K562 treated with DMSO at 1 percent for 4 hours (cell line): ENCODE data around the gene TFG. TPM values are rescaled to one million over a fixed set of nuclear protein-coding genes. Genes with fewer than 3 reads are reported as not detected.

Experiments
- total RNA-seq: library from RNA; unstranded; fragments of 300-600 nt; gene quantifications from 2 replicates; pipeline ENCODE4 v1.2.3, GENCODE V29; 2022; ENCODE audit not compliant: insufficient read depth

The TFG gene
- 57.1 and 71.0 TPM in 2 replicates for total RNA-seq

DNA sequence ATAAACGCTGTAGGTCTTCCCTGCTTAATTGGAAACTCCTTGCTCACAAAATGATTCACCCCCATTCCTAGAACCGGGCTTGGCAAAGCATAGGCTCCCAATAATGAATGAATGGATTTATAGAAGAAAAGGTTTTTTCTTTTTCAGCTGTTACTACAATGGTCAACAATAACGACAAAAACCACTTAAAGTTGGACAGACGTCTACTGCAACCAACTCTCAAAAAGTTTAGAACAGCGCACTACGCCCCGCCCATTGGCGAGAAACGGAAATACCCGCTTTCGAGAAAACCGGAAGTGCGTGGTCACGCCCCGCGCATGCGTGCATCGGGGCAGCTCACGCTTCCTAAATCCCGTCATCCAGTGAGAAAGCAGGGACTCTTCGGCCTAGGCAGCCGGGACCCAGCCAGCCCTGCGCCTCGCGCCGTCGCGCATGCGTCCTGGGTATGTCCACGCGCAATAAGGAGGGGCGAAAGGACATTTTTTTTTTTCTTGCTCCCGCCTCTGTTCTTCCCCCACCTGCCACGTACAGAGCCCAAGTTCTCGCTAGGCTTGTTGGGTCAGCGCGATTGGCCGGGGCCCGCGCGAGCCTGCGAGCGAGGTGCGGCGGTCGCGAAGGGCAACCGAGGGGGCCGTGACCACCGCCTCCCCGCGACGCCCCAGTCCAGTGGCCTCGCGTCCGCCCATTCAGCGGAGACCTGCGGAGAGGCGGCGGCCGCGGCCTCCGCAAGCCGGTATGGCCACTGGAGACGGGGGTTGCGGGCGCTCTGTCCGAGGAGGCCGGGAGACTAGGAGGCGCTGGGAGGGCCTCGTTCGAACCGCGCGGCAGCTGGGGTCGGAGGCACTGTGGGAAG is at the start of gene TFG:
TSS of gene TFG (plus strand) at position 506 of the 853 bp plus-strand sequence. CDS start 4,192 bp downstream, outside the sequence.

Other genes starting within 250 kb of the TFG start
- 1.9 and 2.7 TPM in 2 replicates for gene TMEM45A, start 216.9 kb upstream of the TFG start, total RNA-seq
- not detected in 2 replicates for gene ADGRG7, start 99.9 kb upstream of the TFG start, total RNA-seq